CD14-positive monocyte (primary cell): ENCODE measurements around the gene IRF2BP2. TPM values are rescaled to one million over a fixed set of nuclear protein-coding genes. Genes with fewer than 3 reads are reported as not detected.
A peak's percentile ranks its signal among the peaks of the same experiment; 100 is the strongest.

Source experiments
- DNase-seq, 3 donors: peaks; one replicate each; pipeline ENCODE4 v3.0.0-alpha.2; 2011 to 2022
- H2AFZ ChIP-seq: 2 replicates; pipeline ENCODE4 v1.6.0; 2012; ENCODE audit warnings: mild to moderate bottlenecking, low read depth, low read length, inconsistent platforms; ENCODE audit not compliant: insufficient read depth, poor library complexity, severe bottlenecking
- H3K27ac ChIP-seq, 2 donors: 1 replicate in 1 of 2; 2 replicates in 1 of 2; pipeline ENCODE4 v1.5.1; 2012 to 2013; ENCODE audit warnings: low read length in 2 of 2, control low read depth in 1 of 2, inconsistent platforms in 1 of 2, low read depth in 1 of 2, mild to moderate bottlenecking in 1 of 2
- H3K27me3 ChIP-seq, 2 donors: one replicate each; pipeline versions ENCODE4 v1.6.0 to v1.6.1; 2011 to 2013; ENCODE audit warnings: low read length in 2 of 2; ENCODE audit not compliant: control insufficient read depth in 2 of 2, insufficient read depth in 2 of 2
- H3K36me3 ChIP-seq, 2 donors: replicated peaks in 1 of 2; 1 replicate in 1 of 2; 2 replicates in 1 of 2; pipeline versions ENCODE4 v1.5.1 to v1.6.1; 2012 to 2013; ENCODE audit warnings: low read length in 2 of 2, control low read depth in 1 of 2, inconsistent platforms in 1 of 2, mild to moderate bottlenecking in 1 of 2; ENCODE audit not compliant: insufficient read depth in 2 of 2, control insufficient read depth in 1 of 2
- H3K4me1 ChIP-seq, 2 donors: 1 replicate in 1 of 2; 2 replicates in 1 of 2; pipeline versions ENCODE4 v1.5.1 to v1.6.1; 2012 to 2013; ENCODE audit warnings: low read length in 2 of 2, control low read depth in 1 of 2, inconsistent platforms in 1 of 2, mild to moderate bottlenecking in 1 of 2, moderate library complexity in 1 of 2; ENCODE audit not compliant: insufficient read depth in 2 of 2, control insufficient read depth in 1 of 2
- H3K4me2 ChIP-seq: replicated peaks from 2 replicates; pipeline ENCODE3; 2012; ENCODE audit warnings: low read length, moderate library complexity, mild to moderate bottlenecking; ENCODE audit not compliant: poor library complexity, severe bottlenecking; ENCODE audit errors: extremely low read depth
- H3K4me3 ChIP-seq, 3 experiments: fragments of 200-600 bp in 1 of 3; sonication (generic) in 1 of 3; replicated peaks in 1 of 3; 1 replicate in 2 of 3; 2 replicates in 1 of 3; pipeline ENCODE4 v1.5.1; 2011 to 2013; ENCODE audit warnings: low read length in 3 of 3, mild to moderate bottlenecking in 3 of 3, control low read depth in 2 of 3, low read depth in 2 of 3, inconsistent platforms in 1 of 3, moderate library complexity in 1 of 3
- H3K79me2 ChIP-seq: 2 replicates; pipeline ENCODE4 v1.6.0; 2012; ENCODE audit warnings: mild to moderate bottlenecking, control low read depth, inconsistent platforms, low read length, moderate library complexity; ENCODE audit not compliant: insufficient read depth
- H3K9ac ChIP-seq: 2 replicates; pipeline ENCODE4 v1.6.0; 2017; ENCODE audit warnings: low read length, mild to moderate bottlenecking; ENCODE audit not compliant: insufficient read depth, poor library complexity, severe bottlenecking
- H3K9me3 ChIP-seq, 2 donors: replicated peaks in 1 of 2; 1 replicate in 1 of 2; 2 replicates in 1 of 2; pipeline versions ENCODE4 v1.5.1 to v1.6.1; 2012 to 2013; ENCODE audit warnings: low read length in 2 of 2, control low read depth in 1 of 2; ENCODE audit not compliant: control insufficient read depth in 1 of 2, insufficient read depth in 1 of 2
- H4K20me1 ChIP-seq: 2 replicates; pipeline ENCODE4 v1.6.0; 2012; ENCODE audit warnings: mild to moderate bottlenecking, low read length, control low read depth, moderate library complexity; ENCODE audit not compliant: insufficient read depth
- H3K27ac Mint-ChIP-seq, 7 donors: one replicate each; pipeline ENCODE4 v1.8.0; 2020; ENCODE audit warnings: mild to moderate bottlenecking in 7 of 7, mixed read lengths in 7 of 7, moderate library complexity in 6 of 7, inconsistent platforms in 2 of 7
- H3K27me3 Mint-ChIP-seq, 3 donors: one replicate each; pipeline ENCODE4 v1.8.0; 2021 to 2022; ENCODE audit warnings: low read depth in 3 of 3, mild to moderate bottlenecking in 3 of 3, mixed read lengths in 3 of 3, moderate library complexity in 3 of 3, inconsistent platforms in 1 of 3
- H3K36me3 Mint-ChIP-seq, 2 donors: one replicate each; pipeline ENCODE4 v1.8.0; 2020; ENCODE audit warnings: mixed read lengths in 2 of 2, inconsistent platforms in 1 of 2, mild to moderate bottlenecking in 1 of 2
- H3K4me1 Mint-ChIP-seq: one replicate; pipeline ENCODE4 v1.8.0; 2020; ENCODE audit warnings: mild to moderate bottlenecking, mixed read lengths
- H3K4me3 Mint-ChIP-seq, 2 donors: one replicate each; pipeline ENCODE4 v1.8.0; 2020; ENCODE audit warnings: mild to moderate bottlenecking in 2 of 2, mixed read lengths in 2 of 2, moderate library complexity in 1 of 2
- H3K9me3 Mint-ChIP-seq, 7 donors: one replicate each; pipeline ENCODE4 v1.8.0; 2020 to 2022; ENCODE audit warnings: mixed read lengths in 7 of 7, mild to moderate bottlenecking in 6 of 7, moderate library complexity in 6 of 7, inconsistent platforms in 2 of 7
- CTCF ChIP-seq: fragments of 200-600 bp; IDR thresholded peaks from one replicate; pipeline ENCODE4 v1.8.0; 2022; ENCODE audit warnings: antibody characterized with exemption, mild to moderate bottlenecking
- WGBS: methylation state at CpG from one replicate; pipeline ENCODE4 v1.1.5; 2013; ENCODE audit warnings: missing lambda C conversion rate; ENCODE audit not compliant: insufficient coverage; 5-methylcytosine and 5-hydroxymethylcytosine counted together
- intact Hi-C, 2 donors: fragments of 100-400 bp; cut with micrococcal nuclease; formaldehyde crosslinking; loops; one replicate each; pipeline versions ENCODE4 v1.15.0 to v1.15.1; 2023
- polyA plus RNA-seq, 3 donors: library from polyadenylated mRNA; depleted of rRNA in 1 of 3; unstranded in 2 of 3; stranded (reverse) in 1 of 3; fragments of 300-500 nt in 2 of 3; fragments of >200 nt in 1 of 3; fragmentation: Illumina TruSeq in 2 of 3; gene quantifications; 1 replicate in 2 of 3; 2 replicates in 1 of 3; pipeline ENCODE4 v1.2.3, GENCODE V29; 2012 to 2021

Gene IRF2BP2
- polyA plus RNA-seq, 3 donors = 22.4 to 656 (median 22.6) TPM

- Histone ChIP-seq H3K4me2 (peak overlapping the region; percentile 99), H3K9ac (peak overlapping the region; percentile 98), H3K4me3 (peak overlapping the region; percentile 62 to 95 (median 89)), H3K4me1 (peaks cover 55 to 80% of the 10 kb centered on the region in 2 donors), H3K27ac (peak overlapping the region; percentile 1 to 98), H3K9me3 (no peaks in the 10 kb centered on the region), H4K20me1 (peaks cover 77% of the 10 kb centered on the region), H3K27me3 (no peaks in the 10 kb centered on the region), H2AFZ (no peak overlapping the region), H3K79me2 (peaks cover 86% of the 10 kb centered on the region), H3K36me3 (peaks cover 43 to 45% of the 10 kb centered on the region in 2 donors)
- no peaks in the 10 kb centered on the region for H3K27me3 Mint-ChIP-seq
- WGBS = 0% methylated on average over 5 of the region's 6 CpGs
- H3K4me1 Mint-ChIP-seq = peaks cover 38% of the 10 kb centered on the region
- H3K27ac Mint-ChIP-seq = peak overlapping the region; percentile 92 to 100 (median 95)
- intact Hi-C loops = loop anchor here (5.0 to 10.0 kb wide), 3 partner anchors 279 to 479 kb away; no protein-coding TSS in a partner anchor
- H3K36me3 Mint-ChIP-seq = peaks cover 60 to 62% of the 10 kb centered on the region in 2 donors
- TF ChIP-seq CTCF = no peak
- no peak for DNase-seq
- H3K9me3 Mint-ChIP-seq = peaks cover 0 to 9% (median 0%) of the 10 kb centered on the region in 7 donors
- peak overlapping the region; percentile 99 to 100 for H3K4me3 Mint-ChIP-seq
Measured at GRCh38 chr1:234603221-234604204, 6.5 kb downstream of the IRF2BP2 start.
